ENCODE measurements around the gene RPA3.

The RPA3 gene

DNA sequence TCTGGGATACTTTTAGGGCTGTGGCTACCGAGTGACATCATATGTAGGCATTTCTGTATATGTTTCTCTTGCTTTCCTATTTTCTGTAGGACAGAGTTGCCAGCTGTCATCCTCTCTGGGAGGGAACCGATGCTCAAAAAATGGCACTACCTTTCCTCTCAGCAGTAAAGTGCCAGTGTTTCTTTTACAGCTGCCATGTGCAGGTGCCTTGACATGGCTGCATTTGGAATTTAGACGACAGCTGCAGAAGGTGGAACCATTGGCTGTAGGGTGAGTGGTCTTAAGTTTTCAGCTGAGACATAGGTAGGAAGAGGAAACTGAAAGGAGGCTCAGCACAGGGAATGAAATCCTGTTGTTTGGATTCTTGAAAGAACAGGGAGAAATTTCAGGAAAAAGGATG, 20.2 kb upstream of the RPA3 start:
- Histone ChIP-seq H2AFZ (ENCODE audit: low read depth, low read length) (no peak overlapping the region), H3K9ac (ENCODE audit: low read length) (no peak overlapping the region)

DNA sequence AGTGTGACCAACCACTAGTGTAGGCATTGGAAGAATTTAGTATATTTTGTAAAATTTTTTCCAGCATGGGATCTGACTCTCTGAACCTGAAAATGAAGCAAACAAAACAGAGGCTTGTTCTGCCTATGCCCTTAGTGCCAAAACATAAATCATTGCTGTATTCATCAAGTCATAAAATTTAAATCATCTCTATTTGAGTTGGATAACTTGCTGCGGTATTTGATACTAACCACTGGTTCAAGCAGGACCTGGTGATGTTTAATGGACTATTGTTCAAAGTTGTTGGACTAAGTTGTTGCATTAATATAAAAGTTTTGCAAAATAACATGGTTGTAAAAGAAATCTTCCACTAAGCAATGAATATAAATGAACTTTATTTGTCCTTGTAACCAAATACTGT, 19.8 kb upstream of the RPA3 start:
- no peaks in the 10 kb centered on the region for H3K36me3 ChIP-seq (replicated peaks; ENCODE audit: low read depth, low read length)
- H4K20me1 ChIP-seq (ENCODE audit: insufficient read depth, low read length), result no peaks in the 10 kb centered on the region
- no peaks in the 10 kb centered on the region for H3K9me3 ChIP-seq (ENCODE audit: insufficient read depth, low read length)
- no peak overlapping the region for H3K27ac ChIP-seq (ENCODE audit: low read length)
- H3K4me3 ChIP-seq (ENCODE audit: low read length), result no peak overlapping the region
- no peaks in the 10 kb centered on the region for H3K79me2 ChIP-seq (ENCODE audit: low read length)
- no peaks in the 10 kb centered on the region for H3K27me3 ChIP-seq (ENCODE audit: low read depth, low read length)
- no peak overlapping the region for H2AFZ ChIP-seq (ENCODE audit: low read depth, low read length)
- H3K9ac ChIP-seq (ENCODE audit: low read length), result no peak overlapping the region
- H3K4me2 ChIP-seq (ENCODE audit: low read length), result no peak overlapping the region
- TF ChIP-seq, protein P1, sequence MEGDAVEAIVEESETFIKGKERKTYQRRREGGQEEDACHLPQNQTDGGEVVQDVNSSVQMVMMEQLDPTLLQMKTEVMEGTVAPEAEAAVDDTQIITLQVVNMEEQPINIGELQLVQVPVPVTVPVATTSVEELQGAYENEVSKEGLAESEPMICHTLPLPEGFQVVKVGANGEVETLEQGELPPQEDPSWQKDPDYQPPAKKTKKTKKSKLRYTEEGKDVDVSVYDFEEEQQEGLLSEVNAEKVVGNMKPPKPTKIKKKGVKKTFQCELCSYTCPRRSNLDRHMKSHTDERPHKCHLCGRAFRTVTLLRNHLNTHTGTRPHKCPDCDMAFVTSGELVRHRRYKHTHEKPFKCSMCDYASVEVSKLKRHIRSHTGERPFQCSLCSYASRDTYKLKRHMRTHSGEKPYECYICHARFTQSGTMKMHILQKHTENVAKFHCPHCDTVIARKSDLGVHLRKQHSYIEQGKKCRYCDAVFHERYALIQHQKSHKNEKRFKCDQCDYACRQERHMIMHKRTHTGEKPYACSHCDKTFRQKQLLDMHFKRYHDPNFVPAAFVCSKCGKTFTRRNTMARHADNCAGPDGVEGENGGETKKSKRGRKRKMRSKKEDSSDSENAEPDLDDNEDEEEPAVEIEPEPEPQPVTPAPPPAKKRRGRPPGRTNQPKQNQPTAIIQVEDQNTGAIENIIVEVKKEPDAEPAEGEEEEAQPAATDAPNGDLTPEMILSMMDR (IDR thresholded peaks at IDR 0.05; ENCODE audit: low read depth, low read length), result no peak
- TF ChIP-seq EZH2phosphoT487 (IDR thresholded peaks at IDR 0.05; ENCODE audit: low read depth), result no peak
- no peaks in the 10 kb centered on the region for H3K4me1 ChIP-seq (ENCODE audit: low read length)

More for the DNA sequence above, 20.2 kb upstream of the RPA3 start:
- Histone ChIP-seq H3K4me2 (ENCODE audit: low read length) (no peak overlapping the region), H3K9me3 (ENCODE audit: insufficient read depth, low read length) (no peaks in the 10 kb centered on the region), H3K27me3 (ENCODE audit: low read depth, low read length) (no peaks in the 10 kb centered on the region), H3K4me3 (ENCODE audit: low read length) (no peak overlapping the region), H4K20me1 (ENCODE audit: insufficient read depth, low read length) (no peaks in the 10 kb centered on the region), H3K27ac (ENCODE audit: low read length) (no peak overlapping the region), H3K36me3 (replicated peaks; ENCODE audit: low read depth, low read length) (no peaks in the 10 kb centered on the region), H3K4me1 (ENCODE audit: low read length) (no peaks in the 10 kb centered on the region), H3K79me2 (ENCODE audit: low read length) (no peaks in the 10 kb centered on the region)
- TF ChIP-seq, protein P1 (IDR thresholded peaks at IDR 0.05; ENCODE audit: low read depth, low read length), result no peak
- TF ChIP-seq EZH2phosphoT487 (IDR thresholded peaks at IDR 0.05; ENCODE audit: low read depth), result no peak

DNA sequence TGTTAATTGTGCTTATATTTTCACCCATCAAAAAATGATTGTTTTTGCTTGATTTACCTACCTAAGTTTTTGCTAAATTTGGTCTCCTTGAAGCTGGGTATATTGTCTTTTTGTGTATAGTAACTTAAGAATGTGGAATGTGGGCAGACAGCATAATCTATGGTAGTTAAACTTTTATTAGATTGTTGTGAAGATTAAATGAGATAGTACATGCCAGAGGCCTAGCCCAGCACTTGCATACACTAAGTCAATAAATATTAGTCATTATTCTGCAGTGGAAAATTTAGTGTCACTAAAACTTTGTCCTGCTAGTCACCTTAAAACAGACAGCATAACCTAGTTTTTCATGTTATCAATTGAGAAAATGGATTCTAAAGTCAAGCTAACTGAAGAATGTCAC, 19.3 kb upstream of the RPA3 start:
- H4K20me1 ChIP-seq (ENCODE audit: insufficient read depth, low read length), result no peaks in the 10 kb centered on the region
- no peaks in the 10 kb centered on the region for H3K9me3 ChIP-seq (ENCODE audit: insufficient read depth, low read length)
- H3K36me3 ChIP-seq (replicated peaks; ENCODE audit: low read depth, low read length), result no peaks in the 10 kb centered on the region
- no peaks in the 10 kb centered on the region for H3K79me2 ChIP-seq (ENCODE audit: low read length)
- no peak for TF ChIP-seq EZH2phosphoT487 (IDR thresholded peaks at IDR 0.05; ENCODE audit: low read depth)
- TF ChIP-seq, protein P1 (IDR thresholded peaks at IDR 0.05; ENCODE audit: low read depth, low read length), result no peak
- H3K27ac ChIP-seq (ENCODE audit: low read length), result no peak overlapping the region
- no peak overlapping the region for H3K4me3 ChIP-seq (ENCODE audit: low read length)
- H2AFZ ChIP-seq (ENCODE audit: low read depth, low read length), result no peak overlapping the region
- no peak overlapping the region for H3K4me2 ChIP-seq (ENCODE audit: low read length)
- H3K9ac ChIP-seq (ENCODE audit: low read length), result no peak overlapping the region
- no peaks in the 10 kb centered on the region for H3K4me1 ChIP-seq (ENCODE audit: low read length)
- H3K27me3 ChIP-seq (ENCODE audit: low read depth, low read length), result no peaks in the 10 kb centered on the region

DNA sequence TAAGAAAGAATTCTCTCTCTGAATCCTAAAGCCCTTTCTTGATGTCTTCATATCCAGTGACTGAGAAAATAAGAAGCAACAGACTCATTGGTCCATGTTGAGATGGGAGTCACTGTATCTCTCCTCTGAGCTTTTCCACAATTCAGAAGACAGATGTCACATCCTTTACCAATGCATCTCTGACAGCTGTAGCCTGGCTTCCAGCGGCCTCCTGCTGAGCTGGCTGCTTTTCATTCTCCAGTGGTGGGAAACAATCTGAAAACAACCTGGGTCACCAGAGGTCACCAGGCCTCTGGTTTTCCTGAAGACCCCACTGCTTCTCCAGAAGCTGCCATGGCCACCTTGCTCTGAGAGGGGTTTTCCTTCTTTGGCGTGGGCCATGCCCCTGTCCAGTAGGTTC, 18.3 kb upstream of the RPA3 start:
- Histone ChIP-seq H3K36me3 (replicated peaks; ENCODE audit: low read depth, low read length) (no peaks in the 10 kb centered on the region), H3K4me1 (ENCODE audit: low read length) (no peaks in the 10 kb centered on the region), H4K20me1 (ENCODE audit: insufficient read depth, low read length) (no peaks in the 10 kb centered on the region), H3K9me3 (ENCODE audit: insufficient read depth, low read length) (no peaks in the 10 kb centered on the region), H2AFZ (ENCODE audit: low read depth, low read length) (no peak overlapping the region), H3K4me2 (ENCODE audit: low read length) (no peak overlapping the region), H3K27ac (ENCODE audit: low read length) (no peak overlapping the region), H3K27me3 (ENCODE audit: low read depth, low read length) (no peaks in the 10 kb centered on the region), H3K9ac (ENCODE audit: low read length) (no peak overlapping the region), H3K79me2 (ENCODE audit: low read length) (no peaks in the 10 kb centered on the region), H3K4me3 (ENCODE audit: low read length) (no peak overlapping the region)
- TF ChIP-seq, protein P1 (IDR thresholded peaks at IDR 0.05; ENCODE audit: low read depth, low read length), result no peak
- no peak for TF ChIP-seq EZH2phosphoT487 (IDR thresholded peaks at IDR 0.05; ENCODE audit: low read depth)

All from OCI-LY3 (cell line).